GM18868 (cell line): ENCODE measurements around the gene UBE2M.
"Not testable (repeated sequence)": the region's sequence is repeated elsewhere in the genome, so short reads cannot be mapped to it uniquely, and the experiment has no call there.

Experiments
- ATAC-seq: cut with Tn5 transposase; IDR thresholded peaks from one replicate; pipeline ENCODE4 v1.9.1; 2021; ENCODE audit warnings: mild to moderate bottlenecking, moderate library complexity; ENCODE audit not compliant: unreplicated experiment

The UBE2M gene

DNA sequence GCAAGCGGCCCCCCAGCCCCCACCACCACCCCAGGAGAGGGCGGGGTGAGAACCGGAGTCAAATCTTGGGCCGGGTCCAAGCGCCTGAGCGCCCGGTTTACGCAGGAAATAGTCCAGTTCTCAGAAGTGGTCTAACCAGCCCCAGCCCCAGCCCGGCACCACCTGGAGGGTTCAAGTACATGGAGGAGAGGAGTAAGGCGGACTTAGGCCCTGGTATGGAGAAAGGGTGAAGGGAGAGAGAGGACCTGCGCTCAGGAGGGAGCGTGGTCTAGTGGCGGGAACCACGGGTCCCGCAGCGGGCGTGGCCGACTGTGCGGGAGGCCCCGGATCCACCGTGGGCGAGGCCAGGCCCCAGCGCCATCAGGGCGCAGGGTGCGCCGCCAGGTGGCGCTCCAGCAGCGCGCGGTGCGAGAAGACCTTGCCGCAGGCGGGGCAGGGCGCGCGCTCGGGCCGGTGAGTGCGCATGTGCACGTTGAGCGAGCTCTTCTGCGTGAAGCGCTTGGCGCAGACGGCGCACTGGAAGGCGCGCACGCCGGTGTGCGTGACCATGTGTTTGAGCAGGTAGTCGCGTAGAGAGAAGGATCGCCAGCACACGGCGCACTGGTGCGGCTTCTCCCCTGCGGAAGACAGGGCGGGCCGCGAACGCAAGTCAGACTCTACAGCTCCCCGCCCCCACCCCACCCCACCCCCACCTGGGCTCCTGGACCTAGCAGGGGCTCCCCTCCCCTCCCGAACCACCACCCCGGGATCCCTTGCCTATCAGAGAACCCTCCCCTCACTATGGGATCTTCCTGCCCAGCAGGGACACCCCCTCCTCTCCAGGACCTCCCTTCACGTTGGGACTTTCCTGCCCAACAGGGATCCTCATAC, 44.5 kb downstream of the UBE2M start:
- peak; percentile 80 for ATAC-seq

DNA sequence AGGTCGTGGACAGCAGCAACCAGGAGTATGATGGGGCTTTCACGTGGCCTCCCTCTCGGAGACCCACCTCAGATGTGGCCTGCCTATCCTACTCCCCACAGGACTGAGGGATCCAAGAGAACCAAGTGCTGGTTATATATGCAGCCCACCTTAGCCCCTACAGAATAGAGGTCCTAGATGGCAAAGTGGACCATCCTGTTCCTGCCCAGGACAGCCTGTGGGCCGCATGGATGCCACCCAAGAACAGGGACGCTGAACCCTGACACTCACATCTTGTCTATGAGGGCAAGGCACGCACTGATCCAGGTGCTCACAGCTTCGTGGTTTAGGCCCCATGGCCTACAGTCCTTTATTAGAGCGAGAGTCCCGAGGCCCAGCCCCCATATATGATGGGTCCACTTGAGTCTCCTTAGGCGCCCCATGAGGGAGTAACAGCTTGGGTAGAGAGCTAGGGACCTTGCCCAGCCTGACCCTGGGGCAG, 45.2 kb downstream of the UBE2M start:
- no peak for ATAC-seq

DNA sequence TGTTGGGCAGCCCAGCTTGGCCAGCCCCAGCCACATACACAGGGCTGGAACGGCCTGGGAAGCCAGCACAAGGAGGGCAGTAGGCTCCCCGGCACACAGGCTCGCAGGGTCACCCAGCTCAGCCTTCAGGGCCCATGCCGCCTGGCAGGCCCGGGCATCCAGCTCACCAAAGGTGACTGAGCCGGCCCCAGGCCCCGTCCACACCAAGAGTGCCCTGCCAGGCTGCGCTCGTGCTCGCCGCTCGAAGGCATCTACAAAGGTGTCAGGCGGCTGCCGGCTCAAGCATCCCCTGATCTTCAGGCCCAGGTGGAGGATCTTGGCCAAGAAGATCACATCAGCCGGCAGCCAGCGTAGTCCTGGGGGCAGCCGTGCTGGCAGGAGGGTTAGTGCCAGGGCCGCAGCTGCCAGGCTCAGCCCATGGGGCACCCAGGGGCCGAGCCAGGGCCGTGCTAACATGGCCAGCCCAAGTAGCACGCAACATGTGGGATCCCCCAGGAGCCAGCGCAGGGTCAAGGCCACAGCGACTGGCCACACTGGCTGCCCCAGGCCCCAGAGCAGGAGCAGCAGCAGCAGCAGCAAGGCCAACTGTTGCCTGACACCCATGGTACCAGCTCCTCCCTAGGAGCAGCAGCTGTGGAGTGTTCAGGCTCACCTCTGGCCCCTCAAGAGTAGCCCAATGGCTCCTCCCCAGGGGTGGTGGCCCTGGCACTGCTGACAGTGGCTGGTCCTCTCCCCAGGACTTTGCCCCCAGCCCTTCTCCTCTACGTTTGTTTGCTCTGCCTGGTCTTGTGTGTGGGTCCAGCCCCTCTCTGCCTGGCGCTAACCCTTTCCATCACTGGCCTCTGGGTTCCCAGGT, 46.8 kb downstream of the UBE2M start, which contains the start of gene SLC27A5:
TSS of gene SLC27A5 (minus strand) at position 640 of the 856 bp plus-strand sequence. CDS start at position 603, 37 bp downstream.
- no peak for ATAC-seq

DNA sequence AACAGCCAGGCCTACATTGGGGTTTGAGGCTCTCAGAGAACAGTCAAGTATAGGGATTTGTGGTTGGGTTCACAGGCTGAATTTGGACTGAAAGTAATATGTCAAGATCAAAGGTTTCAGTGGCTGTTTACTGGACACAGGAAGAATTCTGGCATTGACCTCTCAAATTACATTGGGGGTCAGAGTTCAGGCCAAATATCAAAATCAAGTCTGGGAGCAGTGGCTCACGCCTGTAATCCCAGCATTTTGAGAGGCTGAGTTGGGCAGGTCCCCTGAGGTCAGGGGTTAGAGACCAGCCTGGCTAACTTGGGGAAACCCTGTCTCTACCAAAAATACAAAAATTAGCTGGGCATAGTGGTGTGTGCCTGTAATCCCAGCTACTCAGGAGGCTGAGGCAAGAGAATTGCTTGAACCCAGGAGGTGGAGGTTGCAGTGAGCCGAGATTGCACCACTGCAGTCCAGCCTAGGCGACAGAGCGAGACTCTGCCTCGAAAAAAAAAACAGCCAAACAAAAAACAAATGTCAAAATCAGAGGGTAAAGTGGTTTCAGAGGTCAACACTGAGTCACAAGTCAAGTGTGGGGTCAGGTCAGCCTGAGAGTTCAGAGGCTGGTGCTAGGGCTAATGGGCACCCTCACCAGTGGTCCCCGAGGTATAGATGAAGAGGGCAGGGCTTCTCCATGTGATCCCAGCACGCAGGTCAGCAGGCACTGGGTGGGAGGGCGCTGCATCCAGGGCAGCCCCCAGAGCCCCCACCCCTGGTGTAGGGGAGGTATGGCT, 48.1 kb downstream of the UBE2M start:
- ATAC-seq = no peak

DNA sequence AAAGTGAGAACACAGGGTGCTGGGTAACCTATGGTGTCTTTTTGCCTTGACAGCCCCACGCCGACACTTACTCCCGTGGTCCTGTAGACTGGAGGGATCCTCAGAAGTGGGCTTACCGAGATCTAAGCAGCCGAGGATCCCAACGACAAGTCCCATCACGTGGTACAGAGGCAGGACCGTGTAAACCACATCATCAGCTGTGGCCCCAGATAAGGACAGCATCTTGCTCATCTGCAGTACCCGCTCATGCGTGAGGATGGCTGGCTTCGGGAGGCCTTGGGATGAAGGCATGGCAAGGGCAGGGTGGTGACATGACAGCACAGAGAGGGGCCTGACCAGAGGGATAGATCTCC, 48.7 kb downstream of the UBE2M start:
- ATAC-seq = no peak

DNA sequence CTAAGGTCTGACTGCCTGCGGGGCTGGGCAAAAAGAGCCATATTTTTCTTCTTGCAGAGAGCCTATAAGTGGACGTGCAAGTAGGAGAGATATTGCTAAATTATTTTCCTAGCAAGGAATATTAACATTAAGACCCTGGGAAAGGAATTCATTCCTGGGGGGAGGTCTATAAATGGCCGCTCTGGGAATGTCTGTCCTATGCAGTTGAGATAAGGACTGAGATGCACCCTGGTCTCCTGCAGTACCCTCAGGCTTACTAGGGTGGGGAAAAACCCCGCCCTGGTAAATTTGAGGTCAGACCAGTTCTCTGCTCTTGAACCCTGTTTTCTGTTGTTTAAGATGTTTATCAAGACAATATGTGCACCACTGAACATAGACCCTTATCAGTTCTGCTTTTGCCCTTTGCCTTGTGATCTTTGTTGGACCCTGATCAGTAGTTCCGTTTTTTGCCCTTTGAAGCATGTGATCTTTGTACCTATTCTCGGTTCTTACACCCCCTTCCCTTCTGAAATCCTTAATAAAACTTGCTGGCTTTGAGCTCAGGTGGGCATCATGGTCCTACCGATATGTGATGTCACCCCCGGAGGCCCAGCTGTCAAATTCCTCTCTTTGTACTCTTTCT, 50.7 kb downstream of the UBE2M start:
- ATAC-seq = not testable (repeated sequence)
